Stomach (tissue), 4 donors: ENCODE data around the gene SSBP3.

Source experiments
- CTCF ChIP-seq, 7 experiments: fragments of 450-650 bp in 4 of 7; fragments of 200-600 bp in 3 of 7; sonication (generic) in 3 of 7; IDR thresholded peaks; one replicate each; pipeline ENCODE4 v1.5.1; 2016 to 2019; ENCODE audit warnings: antibody characterized with exemption in 7 of 7, control low read depth in 2 of 7, mild to moderate bottlenecking in 1 of 7
- EP300 ChIP-seq: sonication (generic); formaldehyde crosslinking; IDR thresholded peaks from one replicate; pipeline ENCODE4 v1.6.1; 2017; ENCODE audit warnings: antibody characterized with exemption
- POLR2A ChIP-seq, 4 donors: fragments of 450-650 bp; IDR thresholded peaks; one replicate each; pipeline ENCODE4 v1.6.1; 2016; ENCODE audit warnings: antibody characterized with exemption in 4 of 4, control low read depth in 2 of 4, mild to moderate bottlenecking in 1 of 4, moderate library complexity in 1 of 4
- POLR2AphosphoS5 ChIP-seq, 3 donors: sonication (generic); formaldehyde crosslinking; IDR thresholded peaks; one replicate each; pipeline ENCODE4 v1.6.1; 2016; ENCODE audit warnings: antibody characterized with exemption in 3 of 3

- TF ChIP-seq POLR2A (IDR thresholded peaks at IDR 0.05) (no peak), CTCF (IDR thresholded peaks at IDR 0.05) (peak in 3 of 7 experiments; percentile 14 to 26 (median 16)), EP300 (no peak), POLR2AphosphoS5 (IDR thresholded peaks at IDR 0.05) (no peak)
These were observed 30.3 kb downstream of the SSBP3 start for GRCh38 chr1:54375712-54376429.
